CD4-positive, CD25-positive, alpha-beta regulatory T cell (primary cell): ENCODE results near the gene C8A. TPM values are rescaled to one million over a fixed set of nuclear protein-coding genes. Genes with fewer than 3 reads are reported as not detected.

Experiments used
- ATAC-seq, 2 donors: fragments of 150-1000 bp; cut with Tn5 transposase; one replicate each; pipeline ENCODE4 v1.10.0; 2021; ENCODE audit warnings: low read depth in 2 of 2, moderate number of reproducible peaks in 2 of 2, moderate library complexity in 1 of 2
- DNase-seq, 3 donors: peaks; one replicate each; pipeline versions ENCODE4 v3.0.0 to v3.0.0-alpha.2; 2012 to 2022; ENCODE audit warnings: mixed read lengths in 1 of 3
- H3K27ac ChIP-seq: one replicate; pipeline ENCODE4 v1.7.0; 2013; ENCODE audit warnings: mild to moderate bottlenecking, low read length; ENCODE audit not compliant: insufficient read depth, poor library complexity, severe bottlenecking
- H3K27me3 ChIP-seq: one replicate; pipeline ENCODE4 v1.7.0; 2013; ENCODE audit warnings: low read length; ENCODE audit not compliant: control insufficient read depth, insufficient read depth
- H3K36me3 ChIP-seq: one replicate; pipeline ENCODE4 v1.7.0; 2013; ENCODE audit warnings: mild to moderate bottlenecking, low read length, moderate library complexity; ENCODE audit not compliant: control insufficient read depth, insufficient read depth
- H3K4me1 ChIP-seq: 2 replicates; pipeline ENCODE4 v1.7.0; 2013; ENCODE audit warnings: mild to moderate bottlenecking, low read length; ENCODE audit not compliant: insufficient read depth, control insufficient read depth, poor library complexity, severe bottlenecking
- H3K4me3 ChIP-seq: one replicate; pipeline ENCODE4 v1.7.0; 2013; ENCODE audit warnings: low read depth, mild to moderate bottlenecking, low read length, moderate library complexity
- H3K9me3 ChIP-seq, 2 experiments: 1 replicate in 1 of 2; 2 replicates in 1 of 2; pipeline ENCODE4 v1.7.0; 2013; ENCODE audit warnings: low read length in 2 of 2, mild to moderate bottlenecking in 1 of 2, moderate library complexity in 1 of 2; ENCODE audit not compliant: control insufficient read depth in 2 of 2
- H3K27ac Mint-ChIP-seq, 3 donors: one replicate each; pipeline ENCODE4 v1.8.0; 2020 to 2022; ENCODE audit warnings: mild to moderate bottlenecking in 3 of 3, mixed read lengths in 3 of 3, moderate library complexity in 2 of 3
- H3K27me3 Mint-ChIP-seq: one replicate; pipeline ENCODE4 v1.8.0; 2022; ENCODE audit warnings: mild to moderate bottlenecking, mixed read lengths
- H3K36me3 Mint-ChIP-seq: one replicate; pipeline ENCODE4 v1.8.0; 2020; ENCODE audit warnings: mixed read lengths
- H3K4me1 Mint-ChIP-seq, 4 donors: one replicate each; pipeline ENCODE4 v1.8.0; 2020 to 2022; ENCODE audit warnings: mixed read lengths in 4 of 4, mild to moderate bottlenecking in 1 of 4
- H3K4me3 Mint-ChIP-seq, 4 donors: one replicate each; pipeline ENCODE4 v1.8.0; 2020 to 2022; ENCODE audit warnings: mild to moderate bottlenecking in 4 of 4, mixed read lengths in 4 of 4, moderate library complexity in 3 of 4
- H3K9me3 Mint-ChIP-seq, 7 donors: one replicate each; pipeline ENCODE4 v1.8.0; 2020 to 2022; ENCODE audit warnings: mixed read lengths in 7 of 7, mild to moderate bottlenecking in 3 of 7, moderate library complexity in 2 of 7
- polyA plus RNA-seq, 4 donors: library from polyadenylated mRNA; unstranded; fragments of 300-500 nt; fragmentation: Illumina TruSeq; gene quantifications; one replicate each; pipeline ENCODE4 v1.2.3, GENCODE V29; 2021
- total RNA-seq: library from RNA; stranded (reverse); gene quantifications from one replicate; pipeline ENCODE4 v1.2.3, GENCODE V29; 2022

The C8A gene
- total and polyA plus RNA-seq, 5 donors from 2014 or later = not detected

- DNase-seq = no peak
- Histone ChIP-seq H3K36me3 (no peaks in the 10 kb centered on the region), H3K27me3 (no peaks in the 10 kb centered on the region), H3K27ac (no peak overlapping the region), H3K4me3 (no peak overlapping the region), H3K9me3 (no peaks in the 10 kb centered on the region), H3K4me1 (no peaks in the 10 kb centered on the region)
- H3K4me1 Mint-ChIP-seq = no peaks in the 10 kb centered on the region
- peak overlapping the region in 1 of 3 donors; percentile 14 for H3K27ac Mint-ChIP-seq
- H3K27me3 Mint-ChIP-seq = peaks cover 2% of the 10 kb centered on the region
- H3K9me3 Mint-ChIP-seq = peaks cover 0 to under 1% (median 0%) of the 10 kb centered on the region in 7 donors
- H3K4me3 Mint-ChIP-seq = no peak overlapping the region
- H3K36me3 Mint-ChIP-seq = no peaks in the 10 kb centered on the region
- no peak for ATAC-seq
Observed at GRCh38 chr1:56952501-56952900, 97.9 kb downstream of the C8A start.

- Mint-ChIP-seq H3K27me3 (peaks cover 6% of the 10 kb centered on the region), H3K4me1 (no peaks in the 10 kb centered on the region), H3K4me3 (no peak overlapping the region), H3K9me3 (peaks cover 0 to 1% (median 0%) of the 10 kb centered on the region in 7 donors), H3K27ac (no peak overlapping the region), H3K36me3 (no peaks in the 10 kb centered on the region)
- no peaks in the 10 kb centered on the region for H3K9me3 ChIP-seq
- H3K4me1 ChIP-seq = no peaks in the 10 kb centered on the region
- no peak overlapping the region for H3K27ac ChIP-seq
- H3K27me3 ChIP-seq = no peaks in the 10 kb centered on the region
- H3K36me3 ChIP-seq = no peaks in the 10 kb centered on the region
- H3K4me3 ChIP-seq = no peak overlapping the region
- ATAC-seq = no peak
- no peak for DNase-seq
Observed at GRCh38 chr1:56953386-56953785, 98.8 kb downstream of the C8A start.

- H3K4me3 Mint-ChIP-seq = no peak overlapping the region
- H3K27ac Mint-ChIP-seq = no peak overlapping the region
Observed at GRCh38 chr1:56954664-56955063, 100.1 kb downstream of the C8A start.

GRCh38 chr1:56957931-56958330 lies 103.3 kb downstream of the C8A start:
- Mint-ChIP-seq H3K9me3 (peaks cover 0 to 3% (median 0%) of the 10 kb centered on the region in 7 donors), H3K27me3 (peaks cover 6% of the 10 kb centered on the region), H3K4me1 (no peaks in the 10 kb centered on the region), H3K4me3 (no peak overlapping the region), H3K27ac (no peak overlapping the region), H3K36me3 (no peaks in the 10 kb centered on the region)
- ATAC-seq = no peak
- H3K9me3 ChIP-seq = no peaks in the 10 kb centered on the region
- H3K4me1 ChIP-seq = no peaks in the 10 kb centered on the region
- H3K4me3 ChIP-seq = no peak overlapping the region
- no peaks in the 10 kb centered on the region for H3K36me3 ChIP-seq
- H3K27me3 ChIP-seq = no peaks in the 10 kb centered on the region
- DNase-seq = no peak
- H3K27ac ChIP-seq = no peak overlapping the region

More at GRCh38 chr1:56954664-56955063, 100.1 kb downstream of the C8A start:
- Histone ChIP-seq H3K9me3 (no peaks in the 10 kb centered on the region), H3K27ac (no peak overlapping the region), H3K36me3 (no peaks in the 10 kb centered on the region), H3K27me3 (no peaks in the 10 kb centered on the region), H3K4me3 (no peak overlapping the region), H3K4me1 (no peaks in the 10 kb centered on the region)
- DNase-seq (no peak), ATAC-seq (no peak)
- H3K36me3 Mint-ChIP-seq = no peaks in the 10 kb centered on the region
- no peaks in the 10 kb centered on the region for H3K4me1 Mint-ChIP-seq
- H3K27me3 Mint-ChIP-seq = peaks cover 6% of the 10 kb centered on the region
- H3K9me3 Mint-ChIP-seq = peaks cover 0 to 3% (median 0%) of the 10 kb centered on the region in 7 donors

- no peak for ATAC-seq
- no peaks in the 10 kb centered on the region for H3K9me3 ChIP-seq
- H3K9me3 Mint-ChIP-seq = peaks cover 0 to 3% (median 0%) of the 10 kb centered on the region in 7 donors
Observed at GRCh38 chr1:56958526-56958925, 103.9 kb downstream of the C8A start.

GRCh38 chr1:56961426-56961825 lies 106.8 kb downstream of the C8A start:
- ATAC-seq (no peak), DNase-seq (no peak)
- Mint-ChIP-seq H3K27me3 (peaks cover 6% of the 10 kb centered on the region), H3K27ac (no peak overlapping the region), H3K36me3 (no peaks in the 10 kb centered on the region), H3K4me3 (no peak overlapping the region), H3K4me1 (no peaks in the 10 kb centered on the region), H3K9me3 (peaks cover 0 to 3% (median 0%) of the 10 kb centered on the region in 7 donors)
- H3K9me3 ChIP-seq = no peaks in the 10 kb centered on the region
- H3K27ac ChIP-seq = no peak overlapping the region
- H3K27me3 ChIP-seq = no peaks in the 10 kb centered on the region
- H3K36me3 ChIP-seq = no peaks in the 10 kb centered on the region
- no peaks in the 10 kb centered on the region for H3K4me1 ChIP-seq
- no peak overlapping the region for H3K4me3 ChIP-seq

More at GRCh38 chr1:56958526-56958925, 103.9 kb downstream of the C8A start:
- no peak overlapping the region for H3K4me3 Mint-ChIP-seq
- no peaks in the 10 kb centered on the region for H3K36me3 Mint-ChIP-seq
- no peak overlapping the region for H3K27ac Mint-ChIP-seq
- no peaks in the 10 kb centered on the region for H3K27me3 ChIP-seq
- no peaks in the 10 kb centered on the region for H3K4me1 ChIP-seq
- peaks cover 6% of the 10 kb centered on the region for H3K27me3 Mint-ChIP-seq
- H3K27ac ChIP-seq = no peak overlapping the region
- H3K4me1 Mint-ChIP-seq = no peaks in the 10 kb centered on the region
- H3K36me3 ChIP-seq = no peaks in the 10 kb centered on the region
- H3K4me3 ChIP-seq = no peak overlapping the region
- DNase-seq = no peak

GRCh38 chr1:56963667-56964066 lies 109.1 kb downstream of the C8A start:
- Histone ChIP-seq H3K36me3 (no peaks in the 10 kb centered on the region), H3K4me3 (no peak overlapping the region), H3K27ac (no peak overlapping the region), H3K4me1 (no peaks in the 10 kb centered on the region), H3K27me3 (no peaks in the 10 kb centered on the region), H3K9me3 (no peaks in the 10 kb centered on the region)
- no peaks in the 10 kb centered on the region for H3K36me3 Mint-ChIP-seq
- H3K27me3 Mint-ChIP-seq = no peaks in the 10 kb centered on the region
- H3K4me3 Mint-ChIP-seq = no peak overlapping the region
- ATAC-seq = no peak
- no peak overlapping the region for H3K27ac Mint-ChIP-seq
- no peaks in the 10 kb centered on the region for H3K4me1 Mint-ChIP-seq
- peaks cover 0 to 4% (median 0%) of the 10 kb centered on the region in 7 donors for H3K9me3 Mint-ChIP-seq
- no peak for DNase-seq

GRCh38 chr1:56964349-56965017 lies 109.9 kb downstream of the C8A start:
- DNase-seq = no peak

More at GRCh38 chr1:56964349-56965017, 109.9 kb downstream of the C8A start:
- Mint-ChIP-seq H3K36me3 (no peaks in the 10 kb centered on the region), H3K27me3 (no peaks in the 10 kb centered on the region), H3K27ac (no peak overlapping the region), H3K9me3 (peaks cover 0 to 4% (median 0%) of the 10 kb centered on the region in 7 donors), H3K4me3 (no peak overlapping the region), H3K4me1 (no peaks in the 10 kb centered on the region)
- Histone ChIP-seq H3K9me3 (no peaks in the 10 kb centered on the region), H3K36me3 (no peaks in the 10 kb centered on the region), H3K4me1 (no peaks in the 10 kb centered on the region), H3K27me3 (no peaks in the 10 kb centered on the region), H3K27ac (no peak overlapping the region), H3K4me3 (no peak overlapping the region)
- no peak for ATAC-seq
